ENCODE results near the gene SIK2. TPM values are rescaled to one million over a fixed set of nuclear protein-coding genes. Genes with fewer than 3 reads are reported as not detected.
A peak's percentile ranks its signal among the peaks of the same experiment; 100 is the strongest.
"Not testable (repeated sequence)": the region's sequence is repeated elsewhere in the genome, so short reads cannot be mapped to it uniquely, and the experiment has no call there.

Gene SIK2
- total RNA-seq, 1 experiment from 2014 or later, result 64.8 TPM

GRCh38 chr11:111771205-111771604 is 169.0 kb downstream of the SIK2 start:
- not testable (repeated sequence) for H3K4me2 ChIP-seq (ENCODE audit: low read depth, low read length, poor library complexity, severe bottlenecking); H3K9me3 ChIP-seq (ENCODE audit: low read length); H4K20me1 ChIP-seq (ENCODE audit: insufficient read depth, low read depth, low read length); H3K9me2 ChIP-seq (replicated peaks; ENCODE audit: insufficient read depth, low read length); H3K9ac ChIP-seq (ENCODE audit: low read length); H3K4me3 ChIP-seq (ENCODE audit: low read length); H3K79me2 ChIP-seq (ENCODE audit: low read length); H3K36me3 ChIP-seq (ENCODE audit: insufficient read depth, low read length); H3K27me3 ChIP-seq (ENCODE audit: low read length); H2AFZ ChIP-seq (ENCODE audit: low read length); DNase-seq; H3K27ac ChIP-seq (ENCODE audit: low read length)
- H3K4me1 ChIP-seq (ENCODE audit: low read length), result peaks cover 21% of the 10 kb centered on the region

DNA sequence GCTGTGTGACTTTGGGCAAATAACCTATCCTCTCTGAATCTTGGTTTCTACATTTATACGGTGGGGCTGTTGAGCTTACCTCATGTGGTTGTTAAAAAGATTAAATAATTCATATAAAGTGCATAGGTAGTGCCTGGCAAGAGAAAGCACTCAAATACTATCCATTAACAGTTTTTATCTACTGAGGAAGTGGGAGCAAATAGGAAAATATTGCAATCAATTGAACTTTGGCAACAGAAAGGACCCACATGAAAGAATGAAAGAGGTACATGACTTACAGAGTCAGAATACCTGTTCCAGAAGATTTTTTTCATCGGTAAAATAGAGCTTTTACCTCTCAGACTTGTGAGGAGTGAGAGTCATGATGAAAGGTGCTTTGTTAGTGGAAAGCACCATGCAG is 170.3 kb downstream of the SIK2 start:
- no peaks in the 10 kb centered on the region for H3K9me3 ChIP-seq (ENCODE audit: low read length)
- peaks cover 22% of the 10 kb centered on the region for H3K4me1 ChIP-seq (ENCODE audit: low read length)
- no peak overlapping the region for H3K9ac ChIP-seq (ENCODE audit: low read length)
- H2AFZ ChIP-seq (ENCODE audit: low read length), result no peak overlapping the region
- H3K27ac ChIP-seq (ENCODE audit: low read length), result no peak overlapping the region
- no peak for DNase-seq
- no peak overlapping the region for H3K4me2 ChIP-seq (ENCODE audit: low read depth, low read length, poor library complexity, severe bottlenecking)
- H3K4me3 ChIP-seq (ENCODE audit: low read length), result no peak overlapping the region
- H3K36me3 ChIP-seq (ENCODE audit: insufficient read depth, low read length), result no peaks in the 10 kb centered on the region
- no peaks in the 10 kb centered on the region for H3K9me2 ChIP-seq (replicated peaks; ENCODE audit: insufficient read depth, low read length)
- H4K20me1 ChIP-seq (ENCODE audit: insufficient read depth, low read depth, low read length), result no peaks in the 10 kb centered on the region
- no peaks in the 10 kb centered on the region for H3K27me3 ChIP-seq (ENCODE audit: low read length)
- no peaks in the 10 kb centered on the region for H3K79me2 ChIP-seq (ENCODE audit: low read length)

DNA sequence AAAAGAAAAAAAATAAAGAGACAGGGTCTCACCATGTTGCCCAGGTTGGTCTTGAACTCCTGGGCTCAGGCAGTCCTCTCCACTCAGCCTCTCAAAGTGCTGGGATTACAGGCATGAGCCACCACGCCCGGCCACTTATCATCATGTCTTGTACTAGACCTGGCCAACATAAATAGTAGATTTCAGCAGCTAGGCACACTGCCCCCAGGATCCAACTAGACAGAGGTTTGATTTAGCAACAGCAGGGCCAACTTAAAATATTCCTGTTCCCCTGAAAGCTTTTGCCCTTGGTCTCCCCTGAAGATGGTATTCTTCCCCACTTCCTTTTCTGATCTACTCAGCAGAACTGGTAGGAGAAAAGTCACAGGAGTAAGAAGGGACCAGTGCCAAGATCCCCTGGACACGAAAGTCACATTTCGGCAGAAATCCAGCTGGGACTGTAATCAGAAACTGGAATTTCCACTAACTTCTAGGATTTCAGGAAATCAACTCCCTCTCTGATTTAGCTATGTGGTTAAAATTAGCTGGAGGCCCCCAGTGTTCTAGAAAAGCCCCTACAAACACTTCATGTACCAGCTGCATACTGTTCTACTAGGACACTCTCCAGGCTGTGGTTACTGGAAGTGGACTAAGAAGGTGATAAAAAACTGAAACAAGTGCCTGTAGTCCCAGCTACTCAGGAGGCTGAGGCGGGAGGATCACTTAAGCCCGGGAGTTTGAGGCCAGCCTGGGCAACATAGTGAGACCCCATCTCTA is 172.9 kb downstream of the SIK2 start:
- H3K9me3 ChIP-seq (ENCODE audit: low read length), result no peaks in the 10 kb centered on the region
- no peak overlapping the region for H3K9ac ChIP-seq (ENCODE audit: low read length)

DNA sequence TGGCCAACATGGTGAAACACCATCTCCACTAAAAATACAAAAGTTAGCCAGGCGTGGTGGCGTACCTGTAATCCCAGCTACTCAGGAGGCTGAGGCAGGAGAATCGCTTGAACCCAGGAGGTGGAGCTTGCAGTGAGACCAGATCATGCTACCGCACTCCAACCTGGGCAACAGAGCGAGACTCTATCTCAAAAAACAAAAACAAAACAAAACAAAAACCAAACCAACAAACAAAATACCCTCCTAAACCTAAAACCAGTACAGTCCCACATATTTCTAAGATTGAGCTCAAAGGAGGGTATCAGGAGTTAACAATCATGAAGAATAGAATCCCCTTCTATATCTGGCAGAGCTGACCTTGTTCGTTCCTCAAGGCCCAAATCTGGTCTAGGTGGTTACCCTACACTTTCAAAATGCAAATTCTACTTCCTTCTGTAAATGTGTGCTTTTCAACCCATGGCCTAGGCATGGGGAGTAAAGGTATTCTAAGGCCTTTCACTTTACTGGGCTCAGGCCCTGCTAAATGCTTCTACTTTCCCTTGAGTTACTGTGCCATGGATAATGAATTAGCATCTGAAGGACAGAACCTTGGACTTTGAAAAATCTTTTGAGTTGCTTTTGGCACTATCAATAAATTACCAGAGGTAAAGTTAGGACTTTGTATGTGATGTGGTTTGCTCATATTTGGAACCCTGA is 174.3 kb downstream of the SIK2 start:
- H2AFZ ChIP-seq (ENCODE audit: low read length), result peak overlapping the region; percentile 73
- no peaks in the 10 kb centered on the region for H3K79me2 ChIP-seq (ENCODE audit: low read length)
- H4K20me1 ChIP-seq (ENCODE audit: insufficient read depth, low read depth, low read length), result no peaks in the 10 kb centered on the region
- H3K4me2 ChIP-seq (ENCODE audit: low read depth, low read length, poor library complexity, severe bottlenecking), result peak overlapping the region; percentile 50
- H3K9me2 ChIP-seq (replicated peaks; ENCODE audit: insufficient read depth, low read length), result no peaks in the 10 kb centered on the region
- no peaks in the 10 kb centered on the region for H3K27me3 ChIP-seq (ENCODE audit: low read length)
- H3K27ac ChIP-seq (ENCODE audit: low read length), result peak overlapping the region; percentile 62
- peak overlapping the region; percentile 25 for H3K9ac ChIP-seq (ENCODE audit: low read length)
- peaks cover 20% of the 10 kb centered on the region for H3K4me1 ChIP-seq (ENCODE audit: low read length)
- DNase-seq, result peak; percentile 98
- H3K4me3 ChIP-seq (ENCODE audit: low read length), result peak overlapping the region; percentile 4
- H3K9me3 ChIP-seq (ENCODE audit: low read length), result no peaks in the 10 kb centered on the region
- no peaks in the 10 kb centered on the region for H3K36me3 ChIP-seq (ENCODE audit: insufficient read depth, low read length)

More for the DNA sequence above, 172.9 kb downstream of the SIK2 start:
- H2AFZ ChIP-seq (ENCODE audit: low read length), result no peak overlapping the region
- no peaks in the 10 kb centered on the region for H3K36me3 ChIP-seq (ENCODE audit: insufficient read depth, low read length)
- no peak overlapping the region for H3K4me2 ChIP-seq (ENCODE audit: low read depth, low read length, poor library complexity, severe bottlenecking)
- H3K4me3 ChIP-seq (ENCODE audit: low read length), result no peak overlapping the region
- H3K79me2 ChIP-seq (ENCODE audit: low read length), result no peaks in the 10 kb centered on the region
- DNase-seq, result no peak
- no peak overlapping the region for H3K27ac ChIP-seq (ENCODE audit: low read length)
- no peaks in the 10 kb centered on the region for H3K9me2 ChIP-seq (replicated peaks; ENCODE audit: insufficient read depth, low read length)
- no peaks in the 10 kb centered on the region for H3K27me3 ChIP-seq (ENCODE audit: low read length)
- H4K20me1 ChIP-seq (ENCODE audit: insufficient read depth, low read depth, low read length), result no peaks in the 10 kb centered on the region
- peaks cover 20% of the 10 kb centered on the region for H3K4me1 ChIP-seq (ENCODE audit: low read length)

- H3K27ac ChIP-seq (ENCODE audit: low read length), result peak overlapping the region; percentile 62
- H4K20me1 ChIP-seq (ENCODE audit: insufficient read depth, low read depth, low read length), result no peaks in the 10 kb centered on the region
- no peaks in the 10 kb centered on the region for H3K9me3 ChIP-seq (ENCODE audit: low read length)
- H3K36me3 ChIP-seq (ENCODE audit: insufficient read depth, low read length), result no peaks in the 10 kb centered on the region
- no peaks in the 10 kb centered on the region for H3K79me2 ChIP-seq (ENCODE audit: low read length)
- H3K4me2 ChIP-seq (ENCODE audit: low read depth, low read length, poor library complexity, severe bottlenecking), result peak overlapping the region; percentile 50
- H3K27me3 ChIP-seq (ENCODE audit: low read length), result no peaks in the 10 kb centered on the region
- peak overlapping the region; percentile 4; the same call in 1 of the 2 replicates for H3K4me3 ChIP-seq (ENCODE audit: low read length)
- peak overlapping the region; percentile 73 for H2AFZ ChIP-seq (ENCODE audit: low read length)
- peaks cover 20% of the 10 kb centered on the region for H3K4me1 ChIP-seq (ENCODE audit: low read length)
- DNase-seq, result peak; percentile 100
- peak overlapping the region; percentile 25 for H3K9ac ChIP-seq (ENCODE audit: low read length)
- no peaks in the 10 kb centered on the region for H3K9me2 ChIP-seq (replicated peaks; ENCODE audit: insufficient read depth, low read length)
These were observed 175.1 kb downstream of the SIK2 start for GRCh38 chr11:111777094-111778046.

- no peaks in the 10 kb centered on the region for H3K9me3 ChIP-seq (ENCODE audit: low read length)
- peak overlapping the region; percentile 13 for H2AFZ ChIP-seq (ENCODE audit: low read length)
- H3K4me2 ChIP-seq (ENCODE audit: low read depth, low read length, poor library complexity, severe bottlenecking), result no peak overlapping the region
- no peaks in the 10 kb centered on the region for H3K79me2 ChIP-seq (ENCODE audit: low read length)
- 0 out of 2 replicates have a peak overlapping the region, but pooled peaks have one; percentile 0 for H3K9ac ChIP-seq (ENCODE audit: low read length)
- H3K4me3 ChIP-seq (ENCODE audit: low read length), result no peak overlapping the region
- no peaks in the 10 kb centered on the region for H4K20me1 ChIP-seq (ENCODE audit: insufficient read depth, low read depth, low read length)
- H3K27ac ChIP-seq (ENCODE audit: low read length), result no peak overlapping the region
- no peaks in the 10 kb centered on the region for H3K27me3 ChIP-seq (ENCODE audit: low read length)
- H3K4me1 ChIP-seq (ENCODE audit: low read length), result peaks cover 20% of the 10 kb centered on the region
- H3K9me2 ChIP-seq (replicated peaks; ENCODE audit: insufficient read depth, low read length), result no peaks in the 10 kb centered on the region
- no peak for DNase-seq
- H3K36me3 ChIP-seq (ENCODE audit: insufficient read depth, low read length), result no peaks in the 10 kb centered on the region
These were observed 175.9 kb downstream of the SIK2 start for GRCh38 chr11:111778047-111778558.

GRCh38 chr11:111779118-111779517 is 176.9 kb downstream of the SIK2 start:
- peaks cover 20% of the 10 kb centered on the region for H3K4me1 ChIP-seq (ENCODE audit: low read length)
- H3K79me2 ChIP-seq (ENCODE audit: low read length), result no peaks in the 10 kb centered on the region
- no peaks in the 10 kb centered on the region for H3K9me2 ChIP-seq (replicated peaks; ENCODE audit: insufficient read depth, low read length)
- H3K36me3 ChIP-seq (ENCODE audit: insufficient read depth, low read length), result no peaks in the 10 kb centered on the region
- H3K4me3 ChIP-seq (ENCODE audit: low read length), result no peak overlapping the region
- H4K20me1 ChIP-seq (ENCODE audit: insufficient read depth, low read depth, low read length), result no peaks in the 10 kb centered on the region
- no peak overlapping the region for H3K9ac ChIP-seq (ENCODE audit: low read length)
- H3K4me2 ChIP-seq (ENCODE audit: low read depth, low read length, poor library complexity, severe bottlenecking), result no peak overlapping the region
- no peak overlapping the region for H2AFZ ChIP-seq (ENCODE audit: low read length)
- no peak for DNase-seq
- no peaks in the 10 kb centered on the region for H3K27me3 ChIP-seq (ENCODE audit: low read length)
- no peak overlapping the region for H3K27ac ChIP-seq (ENCODE audit: low read length)
- no peaks in the 10 kb centered on the region for H3K9me3 ChIP-seq (ENCODE audit: low read length)
